MCF 10A (cell line): ENCODE data around the gene PRAC1. TPM values are rescaled to one million over a fixed set of nuclear protein-coding genes. Genes with fewer than 3 reads are reported as not detected.

ENCODE experiments used
- BruUV-seq: library from RNA; stranded (reverse); fragments of 400-500 nt; replicated peaks from 2 replicates; lab custom pipeline; 2021; lab: Mats Ljungman, UMichigan
- CTCF ChIA-PET: fragments of 300-600 bp; sonication (Branson Sonifier 250); formaldehyde crosslinking; extraction: SDS; loops from one replicate; lab custom pipeline; 2021; ENCODE audit warnings: antibody characterized with exemption, inconsistent platforms; lab: Yijun Ruan, JAX
- POLR2A ChIA-PET: fragments of 300-600, 350-650 bp; sonication (Branson Sonifier 250); formaldehyde crosslinking; extraction: SDS; loops from one replicate; lab custom pipeline; 2020; ENCODE audit warnings: antibody characterized with exemption, inconsistent platforms; lab: Yijun Ruan, JAX
- DNase-seq: peaks from one replicate; pipeline ENCODE4 v3.0.0-alpha.2; 2018; ENCODE audit not compliant: unreplicated experiment
- H3K27ac Mint-ChIP-seq: one replicate; pipeline ENCODE4 v1.8.0; 2022; ENCODE audit warnings: mild to moderate bottlenecking, low read depth, mixed read lengths; ENCODE audit not compliant: unreplicated experiment
- H3K27me3 Mint-ChIP-seq: one replicate; pipeline ENCODE4 v1.8.0; 2022; ENCODE audit warnings: mixed read lengths; ENCODE audit not compliant: insufficient read depth, unreplicated experiment
- H3K36me3 Mint-ChIP-seq: one replicate; pipeline ENCODE4 v1.8.0; 2022; ENCODE audit warnings: mild to moderate bottlenecking, moderate library complexity, mixed read lengths; ENCODE audit not compliant: insufficient read depth, unreplicated experiment
- H3K4me1 Mint-ChIP-seq: one replicate; pipeline ENCODE4 v1.8.0; 2022; ENCODE audit warnings: mixed read lengths; ENCODE audit not compliant: insufficient read depth, unreplicated experiment
- H3K4me3 Mint-ChIP-seq: one replicate; pipeline ENCODE4 v1.8.0; 2022; ENCODE audit warnings: mild to moderate bottlenecking, moderate library complexity, mixed read lengths; ENCODE audit not compliant: unreplicated experiment
- H3K9me3 Mint-ChIP-seq: one replicate; pipeline ENCODE4 v1.8.0; 2022; ENCODE audit warnings: mixed read lengths; ENCODE audit not compliant: unreplicated experiment
- intact Hi-C: fragments of 100-400 bp; cut with micrococcal nuclease; formaldehyde crosslinking; loops from 2 replicates; pipeline ENCODE4 v1.14.1; 2022
- total RNA-seq: library from RNA; stranded (reverse); gene quantifications from 2 replicates; pipeline ENCODE4 v1.2.3, GENCODE V29; 2022
- TF ChIP-seq, protein P1 (sequence below): fragments of 200-600 bp; IDR thresholded peaks from one replicate; pipeline ENCODE4 v1.8.0; 2022; ENCODE audit warnings: antibody characterized with exemption, mild to moderate bottlenecking; ENCODE audit not compliant: unreplicated experiment

Gene PRAC1
- total RNA-seq, 1 experiment from 2014 or later = not detected

DNA sequence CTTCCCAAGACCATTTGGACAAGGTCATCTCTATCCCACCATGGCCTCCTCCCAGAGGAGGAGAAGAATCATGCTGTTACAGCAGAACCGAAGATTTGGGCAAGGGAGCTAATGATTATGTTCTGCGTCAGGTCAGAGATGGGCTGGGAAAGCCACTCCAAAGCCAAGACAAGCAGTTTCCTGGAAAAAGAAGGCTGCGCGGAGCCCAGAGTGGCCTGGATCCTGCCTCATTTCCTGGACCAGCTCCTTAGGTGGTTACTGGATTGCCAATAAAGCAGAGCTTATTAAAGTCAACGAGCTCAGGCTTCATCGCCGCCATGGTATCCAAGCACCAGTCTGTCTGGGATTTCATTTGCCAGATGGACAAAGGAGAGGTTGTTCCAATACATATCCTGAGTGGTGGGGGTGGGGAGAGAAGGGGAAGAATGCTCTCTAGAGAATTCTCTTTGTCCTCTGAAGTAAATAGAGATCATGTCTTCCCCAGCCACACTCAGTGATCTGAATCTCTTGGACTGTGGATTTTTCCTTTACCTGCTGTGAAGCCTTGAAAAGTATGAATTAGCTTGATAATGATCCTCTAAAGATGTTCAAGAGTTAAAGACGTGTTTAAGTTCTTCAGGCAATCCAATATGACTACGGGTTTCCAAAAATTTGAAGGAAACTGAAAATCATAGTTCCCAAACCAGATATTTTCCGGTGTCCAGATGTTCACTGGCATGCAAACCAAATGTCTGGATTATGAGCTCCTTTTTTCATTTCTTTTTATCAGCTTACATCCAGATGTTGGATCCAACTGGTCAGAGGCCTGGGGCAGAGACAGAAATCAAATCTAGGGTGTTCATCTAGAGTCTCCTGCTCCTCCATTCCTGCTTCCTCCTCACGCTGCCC, 17.7 kb downstream of the PRAC1 start:
- no peaks in the 10 kb centered on the region for H3K9me3 Mint-ChIP-seq
- CTCF ChIA-PET = interaction anchor here (0.6 to 2.1 kb wide), 10 partner anchors 10 to 190 kb away, joined by 3 to 11 read pairs (median 4); no protein-coding TSS in a partner anchor

DNA sequence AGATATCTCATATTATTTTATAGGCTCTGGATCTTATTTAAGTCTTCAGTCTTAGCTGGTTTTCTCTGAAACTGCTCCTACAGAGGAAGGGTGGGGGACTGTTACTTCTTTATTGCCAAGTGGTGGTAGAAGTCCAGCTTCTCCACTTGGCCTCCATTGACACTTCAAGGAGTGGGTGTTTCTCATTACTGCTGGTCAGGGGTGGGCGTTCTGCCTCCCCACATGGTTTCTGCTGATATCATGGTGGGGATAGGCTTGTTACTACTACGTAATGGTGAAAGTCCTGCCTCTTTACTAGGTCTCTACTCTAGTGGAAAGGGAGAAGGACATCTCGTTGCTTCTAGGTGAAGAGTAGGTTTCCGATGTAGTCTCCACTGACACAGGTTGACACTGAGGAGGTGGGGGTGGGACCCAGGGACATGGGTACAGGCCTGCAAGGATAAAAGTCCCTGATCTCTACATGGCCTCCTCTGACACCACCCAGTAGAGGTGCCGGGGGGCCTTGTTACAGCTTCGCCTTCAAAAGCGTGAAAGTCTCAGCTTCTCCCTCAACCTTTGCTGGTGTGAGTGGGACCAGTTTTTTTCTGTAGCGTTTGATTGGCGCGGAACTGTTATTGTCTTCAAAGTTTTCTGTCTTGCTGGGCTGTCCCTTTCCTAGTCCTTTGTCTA, 20.3 kb downstream of the PRAC1 start:
- no peak for DNase-seq
- H3K4me1 Mint-ChIP-seq = no peaks in the 10 kb centered on the region
- no peaks in the 10 kb centered on the region for H3K9me3 Mint-ChIP-seq
- TF ChIP-seq, protein P1, sequence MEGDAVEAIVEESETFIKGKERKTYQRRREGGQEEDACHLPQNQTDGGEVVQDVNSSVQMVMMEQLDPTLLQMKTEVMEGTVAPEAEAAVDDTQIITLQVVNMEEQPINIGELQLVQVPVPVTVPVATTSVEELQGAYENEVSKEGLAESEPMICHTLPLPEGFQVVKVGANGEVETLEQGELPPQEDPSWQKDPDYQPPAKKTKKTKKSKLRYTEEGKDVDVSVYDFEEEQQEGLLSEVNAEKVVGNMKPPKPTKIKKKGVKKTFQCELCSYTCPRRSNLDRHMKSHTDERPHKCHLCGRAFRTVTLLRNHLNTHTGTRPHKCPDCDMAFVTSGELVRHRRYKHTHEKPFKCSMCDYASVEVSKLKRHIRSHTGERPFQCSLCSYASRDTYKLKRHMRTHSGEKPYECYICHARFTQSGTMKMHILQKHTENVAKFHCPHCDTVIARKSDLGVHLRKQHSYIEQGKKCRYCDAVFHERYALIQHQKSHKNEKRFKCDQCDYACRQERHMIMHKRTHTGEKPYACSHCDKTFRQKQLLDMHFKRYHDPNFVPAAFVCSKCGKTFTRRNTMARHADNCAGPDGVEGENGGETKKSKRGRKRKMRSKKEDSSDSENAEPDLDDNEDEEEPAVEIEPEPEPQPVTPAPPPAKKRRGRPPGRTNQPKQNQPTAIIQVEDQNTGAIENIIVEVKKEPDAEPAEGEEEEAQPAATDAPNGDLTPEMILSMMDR = no peak
- CTCF ChIA-PET = interaction anchor here (0.5 to 1.6 kb wide), 4 partner anchors 9 to 80 kb away, joined by 3 to 4 read pairs (median 3); no protein-coding TSS in a partner anchor
- H3K4me3 Mint-ChIP-seq = no peak overlapping the region
- POLR2A ChIA-PET = interaction anchor here (0.7 to 1.0 kb wide), 3 partner anchors 9 to 31 kb away, joined by 3 to 5 read pairs (median 3); no protein-coding TSS in a partner anchor
- H3K36me3 Mint-ChIP-seq = no peaks in the 10 kb centered on the region
- no peak overlapping the region for H3K27ac Mint-ChIP-seq
- H3K27me3 Mint-ChIP-seq = peaks cover 93% of the 10 kb centered on the region
- BruUV-seq = no TSS peak
- intact Hi-C loops = no loop called here

More for the DNA sequence above, 17.7 kb downstream of the PRAC1 start:
- Mint-ChIP-seq H3K27me3 (peaks cover 100% of the 10 kb centered on the region), H3K36me3 (no peaks in the 10 kb centered on the region), H3K27ac (no peak overlapping the region), H3K4me3 (no peak overlapping the region), H3K4me1 (no peaks in the 10 kb centered on the region)
- intact Hi-C loops = no loop called here
- DNase-seq = no peak
- BruUV-seq = no TSS peak
- POLR2A ChIA-PET = no interaction called here
- TF ChIP-seq, protein P1 = no peak

DNA sequence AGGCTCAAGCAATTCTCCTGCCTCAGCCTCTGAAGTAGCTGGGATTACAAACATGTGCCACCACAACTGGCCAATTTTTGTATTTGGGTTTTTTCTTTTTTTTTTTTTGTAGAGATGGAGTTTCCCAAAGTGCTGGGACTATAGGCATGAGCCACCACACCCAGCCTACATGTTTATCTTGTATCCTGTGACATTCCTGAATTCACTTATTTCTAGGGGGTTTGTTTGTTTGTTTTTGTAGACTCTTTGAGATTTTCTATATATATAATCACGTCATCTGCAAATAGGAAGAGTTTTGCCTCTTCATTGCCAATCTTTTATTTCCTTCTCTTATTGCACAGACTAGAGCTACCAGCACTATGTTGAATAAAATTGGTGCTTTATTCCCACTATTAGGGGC, 29.1 kb downstream of the PRAC1 start:
- Mint-ChIP-seq H3K4me3 (no peak overlapping the region), H3K4me1 (no peaks in the 10 kb centered on the region), H3K9me3 (peaks cover 7% of the 10 kb centered on the region), H3K36me3 (no peaks in the 10 kb centered on the region), H3K27ac (no peak overlapping the region), H3K27me3 (peaks cover 61% of the 10 kb centered on the region)
- TF ChIP-seq, protein P1 = no peak
- intact Hi-C loops = no loop called here
- no TSS peak for BruUV-seq
- ChIA-PET CTCF (interaction anchor here (0.7 to 1.4 kb wide), 3 partner anchors 14 to 613 kb away, joined by 3 to 4 read pairs (median 3); no protein-coding TSS in a partner anchor), POLR2A (no interaction called here)
- no peak for DNase-seq

DNA sequence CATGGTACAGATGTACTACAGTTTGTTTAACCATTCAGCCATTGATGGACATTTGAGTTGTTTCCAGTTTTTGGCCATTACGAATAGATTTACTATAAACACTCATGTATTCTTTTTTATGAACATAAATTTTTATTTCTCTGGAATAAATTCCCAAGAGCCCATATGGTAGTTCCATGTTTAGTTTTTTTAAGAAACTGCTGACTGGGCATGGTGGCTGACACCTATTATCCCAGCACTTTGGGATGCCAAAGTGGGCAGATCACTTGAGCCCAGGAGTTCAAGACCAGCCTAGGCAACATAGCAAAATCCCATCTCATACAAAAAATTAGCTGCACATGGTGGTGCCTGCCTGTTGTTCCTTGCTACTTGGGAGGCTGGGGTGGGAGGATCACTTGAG, 30.3 kb downstream of the PRAC1 start:
- Mint-ChIP-seq H3K36me3 (no peaks in the 10 kb centered on the region), H3K27me3 (peaks cover 50% of the 10 kb centered on the region), H3K4me3 (no peak overlapping the region), H3K9me3 (peaks cover 7% of the 10 kb centered on the region), H3K4me1 (no peaks in the 10 kb centered on the region), H3K27ac (no peak overlapping the region)
- no TSS peak for BruUV-seq
- intact Hi-C loops = no loop called here
- ChIA-PET POLR2A (no interaction called here), CTCF (interaction anchor here (1.4 kb wide), 1 partner anchor 13 kb away, joined by 4 read pairs; no protein-coding TSS in a partner anchor)
- TF ChIP-seq, protein P1 = no peak
- DNase-seq = no peak
